HepG2 (cell line): ENCODE results near the gene DUSP22. TPM values are rescaled to one million over a fixed set of nuclear protein-coding genes. Genes with fewer than 3 reads are reported as not detected.

Experiments
- ATAC-seq: fragments of 200-7000 bp; cut with Tn5 transposase; 3 replicates; pipeline ENCODE4 v1.9.1; 2020; ENCODE audit warnings: mild to moderate bottlenecking, moderate library complexity
- BruUV-seq: library from RNA; stranded (reverse); fragments of 400-500 nt; replicated peaks from 2 replicates; lab custom pipeline; 2021; lab: Mats Ljungman, UMichigan
- CTCF ChIA-PET: fragments of 300-600 bp; formaldehyde crosslinking; extraction: SDS; loops from one replicate; lab custom pipeline; 2021; ENCODE audit warnings: low total read pairs, inconsistent platforms, low intra/inter-chr PET ratio; lab: Yijun Ruan, JAX
- POLR2A ChIA-PET: fragments of 350-600 bp; sonication (Branson Sonifier 250); formaldehyde crosslinking; loops from one replicate; lab custom pipeline; 2020; ENCODE audit warnings: antibody characterized with exemption, inconsistent platforms; lab: Yijun Ruan, JAX
- DNase-seq: peaks from one replicate; pipeline ENCODE4 v3.0.0-alpha.2; 2015; ENCODE audit warnings: low spot score
- FAIRE-seq: peaks from 3 replicates; lab custom pipeline; 2011; peaks lifted over from hg19 to GRCh38; lab: Jason Lieb, UNC
- H2AFZ ChIP-seq: one replicate; pipeline ENCODE4 v1.6.1; 2011; ENCODE audit warnings: low read length, inconsistent platforms
- H3K27ac ChIP-seq: fragments of 300-600 bp; 3 replicates; pipeline ENCODE4 v1.8.0; 2011; ENCODE audit warnings: mixed run types, mild to moderate bottlenecking, mixed read lengths, low read length, inconsistent platforms; ENCODE audit not compliant: insufficient read depth; ENCODE audit errors: extremely low read length
- H3K27me3 ChIP-seq, 2 experiments: fragments of 200-600 bp in 1 of 2; 2 replicates in 1 of 2; 3 replicates in 1 of 2; pipeline versions ENCODE4 v1.6.0 to v1.8.0; 2011; ENCODE audit warnings: low read length in 2 of 2, mild to moderate bottlenecking in 2 of 2, moderate library complexity in 2 of 2, inconsistent platforms in 1 of 2; ENCODE audit not compliant: insufficient read depth in 2 of 2, control insufficient read depth in 1 of 2
- H3K36me3 ChIP-seq, 2 experiments: fragments of 200-600 bp in 1 of 2; replicated peaks in 1 of 2; 2 replicates in 1 of 2; 3 replicates in 1 of 2; pipeline versions ENCODE4 v1.5.1 to v1.8.0; 2011; ENCODE audit warnings: low read length in 2 of 2, inconsistent platforms in 1 of 2; ENCODE audit not compliant: insufficient read depth in 2 of 2, control insufficient read depth in 1 of 2
- H3K4me1 ChIP-seq: 2 replicates; pipeline ENCODE4 v1.5.1; 2012; ENCODE audit warnings: low read length, inconsistent platforms; ENCODE audit not compliant: insufficient read depth
- H3K4me2 ChIP-seq: 2 replicates; pipeline ENCODE4 v1.6.0; 2011; ENCODE audit warnings: low read depth, low read length, inconsistent platforms
- H3K4me3 ChIP-seq, 3 experiments: fragments of 200-600 bp in 1 of 3; sonication (generic), shearing (Covaris generic) in 1 of 3; replicated peaks in 1 of 3; 2 replicates each; pipeline ENCODE4 v1.5.1; 2011 to 2016; ENCODE audit warnings: low read length in 3 of 3, inconsistent platforms in 2 of 3, low read depth in 2 of 3, mild to moderate bottlenecking in 2 of 3, control low read depth in 1 of 3, mixed read lengths in 1 of 3; ENCODE audit not compliant: insufficient read depth in 1 of 3
- H3K79me2 ChIP-seq: one replicate; pipeline ENCODE4 v1.6.1; 2011; ENCODE audit warnings: low read length, inconsistent platforms; ENCODE audit not compliant: insufficient read depth
- H3K9ac ChIP-seq: 2 replicates; pipeline ENCODE4 v1.6.0; 2011; ENCODE audit warnings: mild to moderate bottlenecking, low read depth, low read length, inconsistent platforms; ENCODE audit not compliant: insufficient read depth
- H3K9me3 ChIP-seq: 2 replicates; pipeline ENCODE4 v1.5.1; 2012; ENCODE audit warnings: mild to moderate bottlenecking, low read length
- H4K20me1 ChIP-seq: 2 replicates; pipeline ENCODE4 v1.6.0; 2011; ENCODE audit warnings: inconsistent platforms, mild to moderate bottlenecking, low read length, moderate library complexity; ENCODE audit not compliant: insufficient read depth
- HBP1 ChIP-seq: IDR thresholded peaks from 2 replicates; pipeline ENCODE4 v1.6.1; 2016; ENCODE audit warnings: low read depth, control low read depth
- HCFC1 ChIP-seq: fragments of 150-350 bp; IDR thresholded peaks from 2 replicates; pipeline ENCODE4 v1.6.1; 2014; ENCODE audit warnings: low read depth, low read length
- ZBTB14 ChIP-seq: sonication (generic); formaldehyde crosslinking; IDR thresholded peaks from 2 replicates; pipeline ENCODE4 v1.4.0; 2020; ENCODE audit warnings: missing genetic modification reagents
- ZEB1 ChIP-seq: IDR thresholded peaks from 2 replicates; pipeline ENCODE4 v1.6.1; 2012; ENCODE audit warnings: mild to moderate bottlenecking, low read depth, inconsistent platforms; ENCODE audit not compliant: insufficient replicate concordance
- WGBS: methylation state at CpG from one replicate; pipeline ENCODE4 v1.1.6; 2017; ENCODE audit warnings: low lambda C conversion rate; 5-methylcytosine and 5-hydroxymethylcytosine counted together
- in situ Hi-C: cut with HindIII; loops from 2 replicates; pipeline ENCODE4 v1.10.0; 2017; ENCODE audit warnings: low pct_unique_long_range_greater_than_20kb; ENCODE audit not compliant: extremely low pct_ligation_motif_present
- intact Hi-C: fragments of 100-400 bp; cut with micrococcal nuclease; formaldehyde crosslinking; loops from one replicate; pipeline ENCODE4 v1.10.0; 2022; ENCODE audit not compliant: unreplicated experiment
- polyA plus RNA-seq, 8 experiments: library from polyadenylated mRNA; depleted of rRNA in 3 of 8; stranded (reverse) in 7 of 8; unstranded in 1 of 8; fragments of >200 nt; fragmentation: Illumina TruSeq in 4 of 8; extraction: Trizol in 4 of 8; gene quantifications; 2 replicates each; pipeline versions ENCODE4 v1.2.1 to v1.2.3, GENCODE V29; 2011 to 2016; ENCODE audit warnings: low read depth in 4 of 8, missing spikeins in 1 of 8, mixed read lengths in 1 of 8; ENCODE audit not compliant: insufficient read depth in 1 of 8
- total RNA-seq, 5 experiments: library from RNA; depleted of rRNA; stranded (reverse); fragments of >200 nt; fragmentation: Illumina TruSeq; extraction: Trizol; gene quantifications; 2 replicates each; pipeline ENCODE4 v1.2.3, GENCODE V29; 2016; ENCODE audit warnings: low read depth in 1 of 5

DUSP22 gene
- total and polyA plus RNA-seq, 2 of the 13 experiments (the other 11 are each of a cell fraction or from before 2014, with no cell fraction given), result 20.2 to 32.8 TPM

- Histone ChIP-seq H3K4me1 (no peaks in the 10 kb centered on the region), H3K9me3 (no peaks in the 10 kb centered on the region), H3K36me3 (peaks cover 0 to 1% of the 10 kb centered on the region in 2 experiments; a peak in 2 of 5 replicates), H3K27me3 (no peaks in the 10 kb centered on the region), H3K9ac (no peak overlapping the region), H3K27ac (no peak overlapping the region), H2AFZ (no peak overlapping the region), H3K79me2 (no peaks in the 10 kb centered on the region), H3K4me2 (no peak overlapping the region), H4K20me1 (peaks cover 4% of the 10 kb centered on the region; the same call in 1 of the 2 replicates), H3K4me3 (no peak overlapping the region)
- ATAC-seq (no peak), FAIRE-seq (no peak), DNase-seq (no peak)
- WGBS, result 69% methylated on average over 10 of the region's 10 CpGs
- CTCF ChIA-PET, result no interaction called here
- TF ChIP-seq HCFC1 (0 out of 2 replicates have a peak, but pooled peaks have one; percentile 14), HBP1 (no peak)
- intact Hi-C loops, result no loop called here
- in situ Hi-C loops, result no loop called here
- BruUV-seq, result no TSS peak
- POLR2A ChIA-PET, result no interaction called here
Measured at GRCh38 chr6:308307-308706, 16.0 kb downstream of the DUSP22 start.

GRCh38 chr6:308768-309167 lies 16.5 kb downstream of the DUSP22 start:
- CTCF ChIA-PET, result no interaction called here
- 59% methylated on average over 8 of the region's 8 CpGs for WGBS
- POLR2A ChIA-PET, result no interaction called here
- Histone ChIP-seq H3K9me3 (no peaks in the 10 kb centered on the region), H3K36me3 (peaks cover 0 to 1% of the 10 kb centered on the region in 2 experiments; a peak in 2 of 5 replicates), H3K27ac (no peak overlapping the region), H3K9ac (no peak overlapping the region), H3K4me1 (no peaks in the 10 kb centered on the region), H3K79me2 (no peaks in the 10 kb centered on the region), H2AFZ (no peak overlapping the region), H3K4me3 (no peak overlapping the region), H3K27me3 (no peaks in the 10 kb centered on the region), H4K20me1 (peaks cover 4% of the 10 kb centered on the region; the same call in 1 of the 2 replicates), H3K4me2 (no peak overlapping the region)
- in situ Hi-C loops, result no loop called here
- BruUV-seq, result no TSS peak
- DNase-seq (no peak), ATAC-seq (no peak), FAIRE-seq (no peak)
- TF ChIP-seq ZEB1 (no peak), ZBTB14 (CRISPR knock-in tag) (no peak)
- intact Hi-C loops, result no loop called here
